NK-92 (cell line): ENCODE data around the gene ARL5C.

Experiments
- DNase-seq: peaks from one replicate; lab custom pipeline; 2025; ENCODE audit not compliant: unreplicated experiment; lab: John Stamatoyannopoulos, UW

ARL5C gene

GRCh38 chr17:39108461-39109375 is 57.2 kb downstream of the ARL5C start:
- DNase-seq = no peak

GRCh38 chr17:39107973-39108372 is 58.0 kb downstream of the ARL5C start:
- DNase-seq = no peak

GRCh38 chr17:39107155-39107554 is 58.8 kb downstream of the ARL5C start:
- no peak for DNase-seq
